Endothelial cell of umbilical vein (primary cell): ENCODE data around the gene MACF1. TPM values are rescaled to one million over a fixed set of nuclear protein-coding genes. Genes with fewer than 3 reads are reported as not detected.

Source experiments
- BruUV-seq: library from RNA; stranded (reverse); fragments of 400-500 nt; replicated peaks from 2 replicates; lab custom pipeline; 2021; lab: Mats Ljungman, UMichigan
- CTCF ChIA-PET: fragments of 300-600, 350-600 bp; sonication (Branson Sonifier 250); formaldehyde crosslinking; loops from one replicate; lab custom pipeline; 2021; ENCODE audit warnings: antibody characterized with exemption, inconsistent platforms; lab: Charles Lee
- POLR2A ChIA-PET: fragments of 300-600, 350-600 bp; sonication (Branson Sonifier 250); formaldehyde crosslinking; loops from one replicate; lab custom pipeline; 2021; ENCODE audit warnings: antibody characterized with exemption, inconsistent platforms; lab: Charles Lee
- DNase-seq: peaks from one replicate; pipeline ENCODE4 v3.0.0-alpha.2; 2011; ENCODE audit warnings: low read depth, low spot score
- FAIRE-seq: peaks from 2 replicates; lab custom pipeline; 2011; peaks lifted over from hg19 to GRCh38; lab: Jason Lieb, UNC
- H2AFZ ChIP-seq: 2 replicates; pipeline ENCODE4 v1.6.0; 2012; ENCODE audit warnings: low read depth, low read length, control low read depth, inconsistent platforms
- H3K27ac ChIP-seq: 2 replicates; pipeline ENCODE4 v1.5.1; 2011; ENCODE audit warnings: low read depth, mild to moderate bottlenecking, control low read depth, low read length, moderate library complexity; ENCODE audit not compliant: insufficient read depth
- H3K27me3 ChIP-seq, 2 experiments: 2 replicates each; pipeline versions ENCODE4 v1.6.0 to v1.6.1; 2011; ENCODE audit warnings: low read length in 2 of 2, mixed read lengths in 1 of 2; ENCODE audit not compliant: control insufficient read depth in 2 of 2, insufficient read depth in 2 of 2
- H3K36me3 ChIP-seq, 2 experiments: 2 replicates in 1 of 2; 3 replicates in 1 of 2; pipeline ENCODE4 v1.5.1; 2011; ENCODE audit warnings: low read length in 2 of 2, mild to moderate bottlenecking in 1 of 2, moderate library complexity in 1 of 2; ENCODE audit not compliant: control insufficient read depth in 2 of 2, insufficient read depth in 2 of 2; ENCODE audit errors: extremely low read depth in 1 of 2
- H3K4me1 ChIP-seq: 3 replicates; pipeline ENCODE4 v1.5.1; 2011; ENCODE audit warnings: mild to moderate bottlenecking, low read length; ENCODE audit not compliant: control insufficient read depth, insufficient read depth; ENCODE audit errors: extremely low read depth
- H3K4me2 ChIP-seq: 2 replicates; pipeline ENCODE4 v1.6.1; 2011; ENCODE audit warnings: low read length, control low read depth, mixed read lengths; ENCODE audit not compliant: insufficient read depth
- H3K4me3 ChIP-seq, 3 experiments: fragments of 200-600 bp in 1 of 3; sonication (generic), shearing (Covaris generic) in 1 of 3; replicated peaks in 1 of 3; 2 replicates each; pipeline ENCODE4 v1.5.1; 2011 to 2016; ENCODE audit warnings: control low read depth in 3 of 3, low read length in 3 of 3, mild to moderate bottlenecking in 2 of 3, inconsistent platforms in 1 of 3, low read depth in 1 of 3, moderate library complexity in 1 of 3; ENCODE audit not compliant: insufficient read depth in 1 of 3
- H3K79me2 ChIP-seq: 2 replicates; pipeline ENCODE4 v1.6.0; 2012; ENCODE audit warnings: low read length, inconsistent platforms; ENCODE audit not compliant: control insufficient read depth, insufficient read depth
- H3K9ac ChIP-seq: replicated peaks from 2 replicates; pipeline ENCODE3; 2011; ENCODE audit warnings: low read length, control low read depth; ENCODE audit not compliant: insufficient read depth; ENCODE audit errors: extremely low read depth
- H3K9me1 ChIP-seq: replicated peaks from 3 replicates; pipeline ENCODE4 v1.6.0; 2011; ENCODE audit warnings: mild to moderate bottlenecking, low read length; ENCODE audit not compliant: control insufficient read depth, insufficient read depth; ENCODE audit errors: extremely low read depth
- H3K9me3 ChIP-seq: replicated peaks from 2 replicates; pipeline ENCODE4 v1.5.1; 2012; ENCODE audit warnings: low read length, inconsistent platforms; ENCODE audit not compliant: control insufficient read depth, insufficient read depth
- H4K20me1 ChIP-seq: replicated peaks from 2 replicates; pipeline ENCODE3; 2011; ENCODE audit warnings: mild to moderate bottlenecking, low read length; ENCODE audit not compliant: control insufficient read depth, insufficient read depth; ENCODE audit errors: extremely low read depth
- EZH2 ChIP-seq: IDR thresholded peaks from 2 replicates; pipeline ENCODE4 v1.6.1; 2012; ENCODE audit warnings: borderline replicate concordance, low read depth, mild to moderate bottlenecking, moderate library complexity, low read length, inconsistent platforms; ENCODE audit not compliant: severe bottlenecking
- FOS ChIP-seq: IDR thresholded peaks from 2 replicates; pipeline ENCODE4 v1.6.1; 2011; ENCODE audit warnings: mild to moderate bottlenecking, low read length, moderate library complexity, borderline replicate concordance; ENCODE audit not compliant: insufficient read depth
- GATA2 ChIP-seq: IDR thresholded peaks from 2 replicates; pipeline ENCODE4 v1.7.0; 2011; ENCODE audit warnings: low read depth, mild to moderate bottlenecking, moderate library complexity, mixed read lengths, low read length; ENCODE audit not compliant: insufficient read length, insufficient read depth
- MYC ChIP-seq: IDR thresholded peaks from one replicate; pipeline ENCODE4 v1.6.1; 2011; ENCODE audit warnings: mild to moderate bottlenecking, low read depth, low read length
- POLR2A ChIP-seq: IDR thresholded peaks from 2 replicates; pipeline ENCODE4 v1.6.1; 2012; ENCODE audit warnings: low read depth, mild to moderate bottlenecking, control low read depth, low read length
- POLR2AphosphoS5 ChIP-seq: IDR thresholded peaks from 2 replicates; pipeline ENCODE4 v1.6.1; 2012; ENCODE audit warnings: low read depth, mild to moderate bottlenecking, control low read depth, low read length, moderate library complexity; ENCODE audit not compliant: insufficient read depth
- dilution Hi-C: fragments of 300-500 bp; cut with MboI; formaldehyde crosslinking; loops from one replicate; pipeline ENCODE4 v1.15.0; 2019; ENCODE audit warnings: low sequenced_read_pairs; ENCODE audit not compliant: extremely low pct_ligation_motif_present
- intact Hi-C: fragments of 100-400 bp; cut with micrococcal nuclease; formaldehyde crosslinking; loops from one replicate; pipeline ENCODE4 v1.10.0; 2022
- polyA plus RNA-seq, 4 experiments: library from polyadenylated mRNA; depleted of rRNA in 3 of 4; stranded (reverse) in 3 of 4; unstranded in 1 of 4; fragments of >200 nt; gene quantifications; 2 replicates each; pipeline versions ENCODE4 v1.2.1 to v1.2.3, GENCODE V29; 2011 to 2012; ENCODE audit warnings: missing spikeins in 1 of 4
- total RNA-seq: library from RNA; stranded (reverse); gene quantifications from 2 replicates; pipeline ENCODE4 v1.2.3, GENCODE V29; 2021
- TF ChIP-seq, protein P1 (sequence below), 2 donors: IDR thresholded peaks; 1 replicate in 1 of 2; 2 replicates in 1 of 2; pipeline ENCODE4 v1.5.1; 2011; ENCODE audit warnings: low read length in 2 of 2, mild to moderate bottlenecking in 2 of 2, moderate library complexity in 2 of 2, control low read depth in 1 of 2, inconsistent platforms in 1 of 2, low read depth in 1 of 2; ENCODE audit not compliant: insufficient read depth in 1 of 2; ENCODE audit errors: extremely low read depth in 1 of 2
- TF ChIP-seq, protein P2 (sequence below): IDR thresholded peaks from 2 replicates; pipeline ENCODE4 v1.6.1; 2011; ENCODE audit not compliant: insufficient read depth, insufficient read length

Gene MACF1
- total and polyA plus RNA-seq, 2 donors (not counting 3 experiments of a cell fraction or from before 2014, with no cell fraction given): 122 to 587 TPM

DNA sequence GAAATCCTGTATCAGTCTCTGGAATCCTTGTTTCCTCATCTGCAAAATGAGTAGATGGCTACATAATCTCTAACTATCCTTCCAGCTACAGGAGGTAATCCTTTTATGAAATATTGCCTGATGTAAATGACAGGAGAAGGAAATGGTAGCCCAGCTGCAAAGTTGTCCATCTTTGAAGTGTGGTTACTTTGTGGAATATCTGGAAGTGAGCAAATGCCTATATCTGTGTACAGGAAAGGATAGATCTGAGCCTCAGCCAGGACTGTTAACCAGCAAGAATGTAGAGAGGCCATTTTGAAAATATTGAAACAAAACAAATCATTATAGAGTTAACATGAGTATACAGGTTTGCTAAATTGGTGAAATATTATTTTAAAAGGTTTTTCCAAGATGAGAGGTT lies 212.1 kb downstream of the MACF1 start:
- Histone ChIP-seq H3K4me1 (peaks cover 40% of the 10 kb centered on the region), H4K20me1 (peaks cover 38% of the 10 kb centered on the region), H3K79me2 (peaks cover 92% of the 10 kb centered on the region), H3K4me2 (peak overlapping the region; percentile 38), H3K9me3 (no peaks in the 10 kb centered on the region), H3K4me3 (no peak overlapping the region), H3K27ac (no peak overlapping the region), H3K36me3 (peaks cover 19 to 20% of the 10 kb centered on the region in 2 experiments), H3K27me3 (no peaks in the 10 kb centered on the region), H3K9ac (no peak overlapping the region), H3K9me1 (no peaks in the 10 kb centered on the region), H2AFZ (no peak overlapping the region)
- dilution Hi-C loops (no loop called here), intact Hi-C loops (loop anchor here (10.0 kb wide), 1 partner anchor 52 kb away; no protein-coding TSS in a partner anchor)
- FAIRE-seq: no peak
- ChIA-PET POLR2A (no interaction called here), CTCF (interaction anchor here (1.3 to 1.8 kb wide), 2 partner anchors 16 to 29 kb away, joined by 3 to 5 read pairs; no protein-coding TSS in a partner anchor)
- TF ChIP-seq POLR2AphosphoS5 (no peak), GATA2 (no peak), POLR2A (no peak), FOS (no peak), MYC (no peak), EZH2 (no peak)
- TF ChIP-seq, protein P1, sequence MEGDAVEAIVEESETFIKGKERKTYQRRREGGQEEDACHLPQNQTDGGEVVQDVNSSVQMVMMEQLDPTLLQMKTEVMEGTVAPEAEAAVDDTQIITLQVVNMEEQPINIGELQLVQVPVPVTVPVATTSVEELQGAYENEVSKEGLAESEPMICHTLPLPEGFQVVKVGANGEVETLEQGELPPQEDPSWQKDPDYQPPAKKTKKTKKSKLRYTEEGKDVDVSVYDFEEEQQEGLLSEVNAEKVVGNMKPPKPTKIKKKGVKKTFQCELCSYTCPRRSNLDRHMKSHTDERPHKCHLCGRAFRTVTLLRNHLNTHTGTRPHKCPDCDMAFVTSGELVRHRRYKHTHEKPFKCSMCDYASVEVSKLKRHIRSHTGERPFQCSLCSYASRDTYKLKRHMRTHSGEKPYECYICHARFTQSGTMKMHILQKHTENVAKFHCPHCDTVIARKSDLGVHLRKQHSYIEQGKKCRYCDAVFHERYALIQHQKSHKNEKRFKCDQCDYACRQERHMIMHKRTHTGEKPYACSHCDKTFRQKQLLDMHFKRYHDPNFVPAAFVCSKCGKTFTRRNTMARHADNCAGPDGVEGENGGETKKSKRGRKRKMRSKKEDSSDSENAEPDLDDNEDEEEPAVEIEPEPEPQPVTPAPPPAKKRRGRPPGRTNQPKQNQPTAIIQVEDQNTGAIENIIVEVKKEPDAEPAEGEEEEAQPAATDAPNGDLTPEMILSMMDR (IDR thresholded peaks at IDR 0.05; ENCODE audit: extremely low read depth in 1 of 2, insufficient read depth in 1 of 2, low read depth in 1 of 2, low read length in 2 of 2): no peak
- TF ChIP-seq, protein P2, sequence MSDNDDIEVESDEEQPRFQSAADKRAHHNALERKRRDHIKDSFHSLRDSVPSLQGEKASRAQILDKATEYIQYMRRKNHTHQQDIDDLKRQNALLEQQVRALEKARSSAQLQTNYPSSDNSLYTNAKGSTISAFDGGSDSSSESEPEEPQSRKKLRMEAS: no peak
- no peak for DNase-seq
- no TSS peak for BruUV-seq
